Measurements from ENCODE around the gene RAB37.

RAB37 gene

GRCh38 chr17:74780443-74781238 lies 43.6 kb downstream of the RAB37 start:
- no peak overlapping the region for H3K27ac ChIP-seq (ENCODE audit: low read depth, low read length)
- peaks cover 8% of the 10 kb centered on the region; the same call in 1 of the 2 replicates for H3K4me1 ChIP-seq (ENCODE audit: control insufficient read depth, insufficient read depth, low read length)
- peaks cover 25% of the 10 kb centered on the region; the same call in 1 of the 2 replicates for H3K36me3 ChIP-seq (ENCODE audit: control insufficient read depth, insufficient read depth, low read length)
- no peaks in the 10 kb centered on the region for H3K27me3 ChIP-seq (ENCODE audit: control insufficient read depth, insufficient read depth, low read length)
- no peak overlapping the region for H3K9ac ChIP-seq (ENCODE audit: low read depth, low read length)
- H3K4me3 ChIP-seq (ENCODE audit: low read depth, low read length): no peak overlapping the region
- no peaks in the 10 kb centered on the region for H3K9me3 ChIP-seq (ENCODE audit: control insufficient read depth, insufficient read depth, low read length)

DNA sequence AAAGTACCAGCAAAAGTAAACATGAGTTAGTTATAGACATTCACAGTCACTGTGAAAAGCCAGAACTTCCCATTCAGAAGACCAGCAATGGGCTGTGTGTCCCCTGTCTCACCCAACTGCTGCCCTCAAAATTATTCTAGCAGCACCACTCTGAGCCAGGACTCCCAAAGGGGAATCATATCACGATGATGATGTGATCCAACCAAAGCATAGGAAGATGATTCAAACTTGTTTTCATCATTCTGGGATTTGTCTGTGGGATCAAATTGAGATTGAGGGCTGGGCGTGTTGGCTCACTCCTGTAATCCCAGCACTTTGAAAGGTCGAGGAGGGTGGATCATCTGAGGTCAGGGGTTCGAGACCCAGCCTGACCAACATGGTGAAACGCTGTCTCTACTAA lies 45.5 kb downstream of the RAB37 start:
- Histone ChIP-seq H3K27ac (ENCODE audit: low read depth, low read length) (no peak overlapping the region), H3K9ac (ENCODE audit: low read depth, low read length) (no peak overlapping the region), H3K4me3 (ENCODE audit: low read depth, low read length) (no peak overlapping the region), H3K9me3 (ENCODE audit: control insufficient read depth, insufficient read depth, low read length) (no peaks in the 10 kb centered on the region), H3K36me3 (ENCODE audit: control insufficient read depth, insufficient read depth, low read length) (peaks cover 31% of the 10 kb centered on the region; the same call in 1 of the 2 replicates), H3K27me3 (ENCODE audit: control insufficient read depth, insufficient read depth, low read length) (no peaks in the 10 kb centered on the region), H3K4me1 (ENCODE audit: control insufficient read depth, insufficient read depth, low read length) (peaks cover 3% of the 10 kb centered on the region; the same call in 1 of the 2 replicates)

DNA sequence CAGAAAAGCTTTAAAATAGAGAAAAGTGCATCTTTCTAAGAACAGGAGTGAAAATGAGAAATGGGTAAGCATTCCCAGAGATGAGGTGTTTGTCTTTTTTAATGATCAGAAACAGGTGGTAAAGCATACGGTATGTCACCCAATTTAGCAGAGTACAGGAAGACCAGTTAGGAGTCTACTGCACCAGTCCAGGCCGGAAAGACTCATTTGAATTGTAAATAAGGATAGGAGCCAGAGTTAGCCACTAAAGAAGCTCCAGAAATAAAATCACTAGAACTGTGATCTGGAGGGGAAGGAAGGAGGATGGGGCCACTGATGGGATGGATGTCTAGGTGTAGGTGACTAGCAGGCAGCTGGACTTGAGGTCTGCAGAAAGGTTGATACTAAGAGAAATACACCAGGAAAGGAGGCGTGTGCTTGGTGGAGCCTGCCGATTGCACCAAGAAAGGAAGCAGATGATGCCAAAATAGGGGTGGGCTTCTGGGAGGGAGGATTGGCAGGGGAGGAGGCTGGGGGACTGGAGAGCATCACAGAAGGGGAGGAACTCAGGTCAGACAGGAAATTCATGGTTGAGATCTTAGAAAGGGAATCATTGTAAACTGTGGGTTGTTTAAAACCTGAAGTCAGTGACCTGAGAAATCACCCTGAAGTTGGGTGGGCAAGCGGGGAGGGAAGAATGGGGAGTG lies 47.2 kb downstream of the RAB37 start:
- no peak overlapping the region for H3K9ac ChIP-seq (ENCODE audit: low read depth, low read length)
- peaks cover 3% of the 10 kb centered on the region; the same call in 1 of the 2 replicates for H3K4me1 ChIP-seq (ENCODE audit: control insufficient read depth, insufficient read depth, low read length)
- no peaks in the 10 kb centered on the region for H3K27me3 ChIP-seq (ENCODE audit: control insufficient read depth, insufficient read depth, low read length)
- peaks cover 35% of the 10 kb centered on the region for H3K36me3 ChIP-seq (ENCODE audit: control insufficient read depth, insufficient read depth, low read length)
- H3K9me3 ChIP-seq (ENCODE audit: control insufficient read depth, insufficient read depth, low read length): no peaks in the 10 kb centered on the region
- H3K27ac ChIP-seq (ENCODE audit: low read depth, low read length): no peak overlapping the region
- no peak overlapping the region for H3K4me3 ChIP-seq (ENCODE audit: low read depth, low read length)

DNA sequence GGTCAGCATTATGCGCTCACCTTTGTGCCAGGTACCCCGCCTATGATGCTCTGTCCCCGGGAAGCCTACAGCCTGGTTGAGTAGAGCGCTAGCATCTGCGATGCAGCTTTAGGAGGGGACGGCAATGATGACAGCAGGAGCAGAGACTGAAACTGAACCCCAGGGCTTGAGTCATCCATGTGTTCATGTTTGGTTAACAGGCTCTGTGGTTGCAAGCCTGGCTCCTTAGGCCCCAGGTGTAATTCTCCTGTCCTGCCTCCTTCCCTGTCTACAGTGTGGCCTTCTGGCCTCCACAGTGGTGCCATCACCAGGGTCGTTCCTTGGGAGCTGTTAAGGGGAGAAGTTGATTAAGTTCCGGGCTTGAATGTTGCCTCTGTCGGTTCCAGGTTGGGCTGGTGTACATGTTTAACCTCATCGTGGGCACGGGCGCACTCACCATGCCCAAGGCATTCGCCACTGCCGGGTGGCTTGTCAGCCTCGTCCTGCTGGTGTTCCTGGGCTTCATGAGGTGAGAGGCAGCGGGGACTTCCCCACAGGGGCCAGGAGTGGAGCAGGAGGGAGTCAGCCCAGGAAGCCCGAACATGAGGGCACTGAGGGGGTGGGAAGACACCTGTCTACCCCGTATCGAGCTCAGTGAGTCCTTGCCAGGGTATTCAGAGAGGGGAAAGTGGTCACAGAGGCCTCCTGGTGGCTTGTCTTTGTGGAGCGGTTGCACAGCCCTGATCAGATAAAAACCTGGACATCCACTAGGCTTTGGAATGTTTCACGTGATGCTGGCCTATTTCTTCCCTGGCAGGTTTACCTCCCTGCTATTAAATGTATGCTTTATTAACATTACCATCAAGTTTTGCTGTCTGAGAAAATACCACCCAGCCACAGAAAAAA lies 48.3 kb downstream of the RAB37 start:
- H3K9ac ChIP-seq (ENCODE audit: low read depth, low read length): no peak overlapping the region
- H3K9me3 ChIP-seq (ENCODE audit: control insufficient read depth, insufficient read depth, low read length): no peaks in the 10 kb centered on the region
- no peaks in the 10 kb centered on the region for H3K27me3 ChIP-seq (ENCODE audit: control insufficient read depth, insufficient read depth, low read length)
- H3K27ac ChIP-seq (ENCODE audit: low read depth, low read length): no peak overlapping the region
- H3K4me3 ChIP-seq (ENCODE audit: low read depth, low read length): no peak overlapping the region
- H3K36me3 ChIP-seq (ENCODE audit: control insufficient read depth, insufficient read depth, low read length): peaks cover 34% of the 10 kb centered on the region
- H3K4me1 ChIP-seq (ENCODE audit: control insufficient read depth, insufficient read depth, low read length): peaks cover 3% of the 10 kb centered on the region; the same call in 1 of the 2 replicates

DNA sequence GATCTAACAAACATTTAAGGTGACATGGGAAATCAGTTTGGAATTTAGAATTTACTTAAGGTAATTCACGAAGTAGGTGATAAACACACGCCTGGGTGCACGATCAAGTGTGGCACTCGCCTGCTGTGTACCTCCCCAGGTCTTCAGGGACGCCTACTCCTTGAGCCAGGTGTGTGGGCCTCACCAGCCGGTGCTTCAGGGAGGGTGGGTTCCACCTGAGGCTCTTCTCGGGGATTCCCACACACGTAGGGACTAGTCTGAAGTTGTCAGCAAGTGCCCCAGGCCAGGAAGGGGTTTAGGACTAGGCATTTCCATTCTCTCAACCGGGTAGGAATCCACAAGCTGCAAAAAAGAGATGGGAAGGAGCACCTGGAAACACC lies 48.9 kb downstream of the RAB37 start:
- Histone ChIP-seq H3K27ac (ENCODE audit: low read depth, low read length) (no peak overlapping the region), H3K27me3 (ENCODE audit: control insufficient read depth, insufficient read depth, low read length) (no peaks in the 10 kb centered on the region), H3K9ac (ENCODE audit: low read depth, low read length) (no peak overlapping the region), H3K36me3 (ENCODE audit: control insufficient read depth, insufficient read depth, low read length) (peaks cover 32% of the 10 kb centered on the region), H3K4me3 (ENCODE audit: low read depth, low read length) (no peak overlapping the region), H3K9me3 (ENCODE audit: control insufficient read depth, insufficient read depth, low read length) (no peaks in the 10 kb centered on the region), H3K4me1 (ENCODE audit: control insufficient read depth, insufficient read depth, low read length) (peaks cover 3% of the 10 kb centered on the region; the same call in 1 of the 2 replicates)

GRCh38 chr17:74786431-74787055 lies 49.5 kb downstream of the RAB37 start:
- Histone ChIP-seq H3K9me3 (ENCODE audit: control insufficient read depth, insufficient read depth, low read length) (no peaks in the 10 kb centered on the region), H3K27me3 (ENCODE audit: control insufficient read depth, insufficient read depth, low read length) (no peaks in the 10 kb centered on the region), H3K4me1 (ENCODE audit: control insufficient read depth, insufficient read depth, low read length) (peaks cover 3% of the 10 kb centered on the region; the same call in 1 of the 2 replicates), H3K4me3 (ENCODE audit: low read depth, low read length) (no peak overlapping the region), H3K36me3 (ENCODE audit: control insufficient read depth, insufficient read depth, low read length) (peaks cover 27% of the 10 kb centered on the region), H3K9ac (ENCODE audit: low read depth, low read length) (no peak overlapping the region), H3K27ac (ENCODE audit: low read depth, low read length) (no peak overlapping the region)

GRCh38 chr17:74790161-74791058 lies 53.4 kb downstream of the RAB37 start:
- H3K36me3 ChIP-seq (ENCODE audit: control insufficient read depth, insufficient read depth, low read length): peaks cover 53% of the 10 kb centered on the region
- H3K27ac ChIP-seq (ENCODE audit: low read depth, low read length): no peak overlapping the region
- no peak overlapping the region for H3K4me3 ChIP-seq (ENCODE audit: low read depth, low read length)
- H3K27me3 ChIP-seq (ENCODE audit: control insufficient read depth, insufficient read depth, low read length): no peaks in the 10 kb centered on the region
- H3K9me3 ChIP-seq (ENCODE audit: control insufficient read depth, insufficient read depth, low read length): no peaks in the 10 kb centered on the region
- H3K4me1 ChIP-seq (ENCODE audit: control insufficient read depth, insufficient read depth, low read length): no peaks in the 10 kb centered on the region
- no peak overlapping the region for H3K9ac ChIP-seq (ENCODE audit: low read depth, low read length)

DNA sequence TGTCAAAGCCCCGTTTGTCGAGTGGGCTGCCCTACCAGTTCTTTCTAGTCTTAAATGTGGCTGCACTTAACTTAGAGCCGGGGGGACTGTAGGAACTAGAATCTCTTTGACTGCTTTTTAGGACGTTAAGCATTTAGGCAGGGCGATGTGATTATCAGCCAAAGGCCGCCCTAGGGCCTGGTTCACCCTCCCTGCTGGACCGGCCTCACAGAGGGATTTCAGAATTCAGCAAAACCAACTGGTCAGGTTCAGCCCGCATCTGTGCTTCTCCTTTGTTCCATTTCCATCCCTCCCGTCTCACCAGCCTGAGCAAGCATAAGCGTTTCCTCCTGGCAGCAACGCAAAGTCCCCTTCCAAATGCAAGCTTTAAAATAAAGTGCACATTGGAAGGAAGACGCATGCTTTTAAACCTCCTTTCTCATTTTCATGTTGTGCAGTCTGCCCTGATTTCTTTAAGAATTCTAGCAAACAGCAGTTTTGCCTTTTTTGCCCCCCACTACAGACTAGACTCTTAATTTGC lies 55.6 kb downstream of the RAB37 start:
- Histone ChIP-seq H3K4me1 (ENCODE audit: control insufficient read depth, insufficient read depth, low read length) (no peaks in the 10 kb centered on the region), H3K9ac (ENCODE audit: low read depth, low read length) (no peak overlapping the region), H3K27ac (ENCODE audit: low read depth, low read length) (no peak overlapping the region), H3K27me3 (ENCODE audit: control insufficient read depth, insufficient read depth, low read length) (no peaks in the 10 kb centered on the region), H3K9me3 (ENCODE audit: control insufficient read depth, insufficient read depth, low read length) (no peaks in the 10 kb centered on the region), H3K36me3 (ENCODE audit: control insufficient read depth, insufficient read depth, low read length) (peaks cover 67% of the 10 kb centered on the region), H3K4me3 (ENCODE audit: low read depth, low read length) (no peak overlapping the region)

DNA sequence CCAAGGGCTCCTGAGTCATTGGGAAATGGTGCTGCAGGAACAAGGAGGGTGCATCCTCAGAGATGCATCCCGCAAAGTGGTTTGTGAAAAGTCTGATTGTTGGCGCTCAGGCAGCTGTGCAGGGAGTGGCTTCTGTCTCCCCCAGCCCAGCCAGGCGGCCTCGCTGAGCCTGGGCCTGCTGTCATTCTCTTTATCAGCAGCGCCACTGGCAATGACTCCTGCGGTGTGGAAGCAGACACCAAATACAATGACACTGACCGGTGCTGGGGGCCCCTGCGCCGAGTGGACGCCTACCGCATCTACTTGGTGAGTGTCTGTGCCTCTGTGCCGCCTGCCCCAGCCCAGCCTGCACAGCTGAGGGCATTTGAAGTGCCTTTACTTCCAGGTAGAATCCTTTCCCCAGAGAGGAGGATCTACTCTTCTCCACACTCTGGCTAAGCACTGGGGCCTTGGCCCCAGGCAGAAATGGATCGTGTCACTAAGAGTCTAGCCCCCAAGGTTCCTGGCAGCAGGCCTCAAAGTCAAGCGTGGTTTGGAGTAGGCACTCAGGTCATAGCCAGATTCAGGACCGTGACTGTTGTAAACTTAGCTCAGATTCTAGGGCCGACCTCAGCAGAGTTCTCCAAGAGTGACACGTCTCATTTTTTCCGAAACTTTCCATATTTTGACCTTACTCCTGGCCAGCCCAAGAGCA lies 58.4 kb downstream of the RAB37 start:
- H3K27me3 ChIP-seq (ENCODE audit: control insufficient read depth, insufficient read depth, low read length): no peaks in the 10 kb centered on the region
- H3K36me3 ChIP-seq (ENCODE audit: control insufficient read depth, insufficient read depth, low read length): peaks cover 79% of the 10 kb centered on the region
- H3K9me3 ChIP-seq (ENCODE audit: control insufficient read depth, insufficient read depth, low read length): no peaks in the 10 kb centered on the region
- no peak overlapping the region for H3K9ac ChIP-seq (ENCODE audit: low read depth, low read length)
- no peak overlapping the region for H3K27ac ChIP-seq (ENCODE audit: low read depth, low read length)
- no peak overlapping the region for H3K4me3 ChIP-seq (ENCODE audit: low read depth, low read length)
- H3K4me1 ChIP-seq (ENCODE audit: control insufficient read depth, insufficient read depth, low read length): no peaks in the 10 kb centered on the region

Measured in HUES48 (cell line).